ENCODE measurements around the gene SYAP1. TPM values are rescaled to one million over a fixed set of nuclear protein-coding genes. Genes with fewer than 3 reads are reported as not detected.

Gene SYAP1
- total and polyA plus RNA-seq, 2 of the 8 experiments (the other 6 are each of a cell fraction or from before 2014, with no cell fraction given) = 2.9 to 20.3 TPM

GRCh38 chrX:16765594-16765993 is 46.2 kb downstream of the SYAP1 start:
- Histone ChIP-seq H2BK20ac (ENCODE audit: low read length) (no peak overlapping the region), H2BK12ac (ENCODE audit: low read depth, low read length) (no peak overlapping the region), H3K4me3 (ENCODE audit: extremely low read depth in 1 of 4, insufficient read depth in 2 of 4, low read depth in 3 of 4, low read length in 4 of 4) (no peak overlapping the region), H3K4ac (replicated peaks; ENCODE audit: insufficient read length, low read depth, low read length) (no peak overlapping the region), H4K20me1 (replicated peaks in 1 of 2; ENCODE audit: control insufficient read depth in 1 of 2, insufficient read depth in 2 of 2, low read length in 2 of 2) (no peaks in the 10 kb centered on the region), H3K79me1 (ENCODE audit: low read depth, low read length) (no peaks in the 10 kb centered on the region), H3K14ac (ENCODE audit: insufficient read length) (no peak overlapping the region), H3K18ac (ENCODE audit: extremely low read depth, low read length) (no peak overlapping the region), H4K8ac (ENCODE audit: extremely low read depth, insufficient read depth, low read length) (no peak overlapping the region), H3K4me1 (replicated peaks in 1 of 4; ENCODE audit: control insufficient read depth in 3 of 4, insufficient read depth in 4 of 4, low read length in 3 of 4) (peaks cover 0 to 2% (median 0%) of the 10 kb centered on the region in 4 experiments; a peak in 2 of 7 replicates), H3K27me3 (replicated peaks in 1 of 4; ENCODE audit: control insufficient read depth in 3 of 4, extremely low read depth in 1 of 4, insufficient read depth in 3 of 4, low read length in 3 of 4) (no peaks in the 10 kb centered on the region), H2AFZ (ENCODE audit: low read length) (no peak overlapping the region), H2AK5ac (ENCODE audit: low read depth, low read length) (no peak overlapping the region), H3K56ac (replicated peaks; ENCODE audit: insufficient read length, low read depth, low read length) (no peak overlapping the region), H3K36me3 (ENCODE audit: control insufficient read depth in 2 of 4, insufficient read depth in 4 of 4, low read length in 3 of 4) (peaks cover 0 to 4% (median 0%) of the 10 kb centered on the region in 4 experiments; a peak in 2 of 8 replicates), H2BK15ac (ENCODE audit: low read length) (no peak overlapping the region), H3K79me2 (ENCODE audit: control insufficient read depth in 1 of 2, insufficient read depth in 2 of 2, low read length in 2 of 2) (no peaks in the 10 kb centered on the region), H3K9ac (replicated peaks in 1 of 4; ENCODE audit: extremely low read depth in 1 of 4, low read depth in 3 of 4, low read length in 3 of 4) (no peak overlapping the region), H2BK5ac (ENCODE audit: low read depth, low read length) (no peak overlapping the region), H4K91ac (replicated peaks; ENCODE audit: insufficient read length, low read length) (no peak overlapping the region), H3K23me2 (ENCODE audit: low read depth, low read length) (no peaks in the 10 kb centered on the region), H2BK120ac (replicated peaks; ENCODE audit: low read depth, low read length) (no peak overlapping the region), H3K9me3 (ENCODE audit: insufficient read depth in 2 of 2, low read depth in 1 of 2, low read length in 1 of 2) (peaks cover 2 to 5% of the 10 kb centered on the region in 2 experiments; a peak in 1 of 4 replicates), H3K23ac (ENCODE audit: insufficient read length) (no peak overlapping the region), H3K4me2 (ENCODE audit: insufficient read depth in 1 of 2, low read depth in 2 of 2, low read length in 2 of 2) (no peak overlapping the region), H4K5ac (ENCODE audit: insufficient read length, low read depth, low read length) (no peak overlapping the region), H3K27ac (ENCODE audit: low read depth, low read length) (no peak overlapping the region)
- FAIRE-seq = no peak
- WGBS, 2 experiments (ENCODE audit: extremely low coverage in 1 of 2, insufficient coverage in 1 of 2, insufficient read length in 1 of 2, insufficient replicate concordance in 2 of 2, low coverage in 1 of 2, low lambda C conversion rate in 2 of 2, missing lambda C conversion rate in 1 of 2) = 93% methylated on average over 2 of the region's 2 CpGs; no CpG with 5 or more reads in 1 of the 2 experiments
- POLR2A ChIA-PET (ENCODE audit: partially characterized antibody) = interaction anchor here (1.2 to 3.0 kb wide), 5 partner anchors 10 to 950 kb away, joined by 3 to 7 read pairs (median 3); no protein-coding TSS in a partner anchor
- CTCF ChIA-PET (ENCODE audit: partially characterized antibody) = interaction anchor here (1.9 kb wide), 1 partner anchor 42 kb away, joined by 8 read pairs; no protein-coding TSS in a partner anchor
- DNase-seq (ENCODE audit: low read depth in 1 of 2, low spot score in 2 of 2) = no peak
- TF ChIP-seq MAX (IDR thresholded peaks at IDR 0.05) = no peak
